Fibroblast of lung (primary cell): ENCODE measurements around the gene PET117.
"Not testable (repeated sequence)": the region's sequence is repeated elsewhere in the genome, so short reads cannot be mapped to it uniquely, and the experiment has no call there.

ENCODE experiments used
- EZH2 ChIP-seq: IDR thresholded peaks from 2 replicates; pipeline ENCODE4 v1.5.1; 2012; ENCODE audit warnings: low read length, control low read depth, mild to moderate bottlenecking; ENCODE audit errors: missing control alignments
- TF ChIP-seq, protein P1 (sequence below), 2 donors: IDR thresholded peaks in 1 of 2; conservative IDR thresholded peaks in 1 of 2; 1 replicate in 1 of 2; 2 replicates in 1 of 2; pipeline ENCODE4 v1.5.1; 2011 to 2012; ENCODE audit warnings: low read length in 2 of 2, control low read depth in 1 of 2, inconsistent platforms in 1 of 2, low read depth in 1 of 2, mild to moderate bottlenecking in 1 of 2

DNA sequence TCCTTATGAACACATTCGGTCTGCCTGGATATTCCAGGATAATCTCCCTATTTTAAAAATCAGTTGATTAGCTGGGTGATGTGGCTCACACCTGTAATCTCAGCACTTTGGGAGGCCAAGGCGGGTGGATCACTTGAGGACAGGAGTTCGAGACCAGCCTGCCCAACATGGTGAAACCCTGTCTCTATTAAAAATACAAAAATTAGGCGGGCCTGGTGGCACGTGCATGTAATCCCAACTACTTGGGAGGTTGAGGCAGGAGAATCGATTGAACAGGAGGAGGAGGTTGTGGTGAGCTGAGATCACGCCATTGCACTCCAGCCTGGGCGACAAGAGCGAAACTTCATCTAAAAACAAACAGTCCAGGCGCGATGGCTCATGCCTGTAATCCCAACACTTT lies 48.8 kb upstream of the PET117 start:
- TF ChIP-seq, protein P1, sequence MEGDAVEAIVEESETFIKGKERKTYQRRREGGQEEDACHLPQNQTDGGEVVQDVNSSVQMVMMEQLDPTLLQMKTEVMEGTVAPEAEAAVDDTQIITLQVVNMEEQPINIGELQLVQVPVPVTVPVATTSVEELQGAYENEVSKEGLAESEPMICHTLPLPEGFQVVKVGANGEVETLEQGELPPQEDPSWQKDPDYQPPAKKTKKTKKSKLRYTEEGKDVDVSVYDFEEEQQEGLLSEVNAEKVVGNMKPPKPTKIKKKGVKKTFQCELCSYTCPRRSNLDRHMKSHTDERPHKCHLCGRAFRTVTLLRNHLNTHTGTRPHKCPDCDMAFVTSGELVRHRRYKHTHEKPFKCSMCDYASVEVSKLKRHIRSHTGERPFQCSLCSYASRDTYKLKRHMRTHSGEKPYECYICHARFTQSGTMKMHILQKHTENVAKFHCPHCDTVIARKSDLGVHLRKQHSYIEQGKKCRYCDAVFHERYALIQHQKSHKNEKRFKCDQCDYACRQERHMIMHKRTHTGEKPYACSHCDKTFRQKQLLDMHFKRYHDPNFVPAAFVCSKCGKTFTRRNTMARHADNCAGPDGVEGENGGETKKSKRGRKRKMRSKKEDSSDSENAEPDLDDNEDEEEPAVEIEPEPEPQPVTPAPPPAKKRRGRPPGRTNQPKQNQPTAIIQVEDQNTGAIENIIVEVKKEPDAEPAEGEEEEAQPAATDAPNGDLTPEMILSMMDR (conservative IDR thresholded peaks at IDR 0.05 in 1 of 2, IDR thresholded peaks at IDR 0.05 in 1 of 2; ENCODE audit: low read depth in 1 of 2, low read length in 2 of 2), result not testable (repeated sequence)
- TF ChIP-seq EZH2, result not testable (repeated sequence)
